Stimulated activated CD4-positive, alpha-beta T cell treated with anti-CD3 and anti-CD28 coated beads, Interleukin-2, amount 100 ng/mL, for 4 hours (primary cell): ENCODE results near the gene ROCK2.
"Not testable (repeated sequence)": the region's sequence is repeated elsewhere in the genome, so short reads cannot be mapped to it uniquely, and the experiment has no call there.

Experiments
- DNase-seq: peaks from one replicate; pipeline ENCODE4 v3.0.0-alpha.2; 2020; ENCODE audit warnings: low read depth

ROCK2 gene

DNA sequence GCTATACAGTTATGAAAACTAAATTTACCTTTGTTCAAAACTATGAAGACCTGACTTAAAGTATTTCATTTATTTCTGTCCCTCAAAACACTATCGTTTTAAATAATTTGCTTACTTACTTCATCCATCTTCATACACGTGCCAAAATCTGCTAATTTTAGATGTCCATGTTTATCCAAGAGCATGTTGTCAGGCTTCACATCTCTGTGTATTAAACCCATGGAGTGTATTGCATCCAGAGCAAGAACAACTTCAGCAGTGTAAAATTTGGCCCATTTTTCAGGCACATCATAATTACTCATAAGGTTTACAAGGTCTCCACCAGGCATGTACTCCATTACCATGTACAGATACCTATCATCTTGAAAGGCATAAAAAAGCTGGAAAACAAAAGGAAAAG lies 108.9 kb downstream of the ROCK2 start:
- no peak for DNase-seq

DNA sequence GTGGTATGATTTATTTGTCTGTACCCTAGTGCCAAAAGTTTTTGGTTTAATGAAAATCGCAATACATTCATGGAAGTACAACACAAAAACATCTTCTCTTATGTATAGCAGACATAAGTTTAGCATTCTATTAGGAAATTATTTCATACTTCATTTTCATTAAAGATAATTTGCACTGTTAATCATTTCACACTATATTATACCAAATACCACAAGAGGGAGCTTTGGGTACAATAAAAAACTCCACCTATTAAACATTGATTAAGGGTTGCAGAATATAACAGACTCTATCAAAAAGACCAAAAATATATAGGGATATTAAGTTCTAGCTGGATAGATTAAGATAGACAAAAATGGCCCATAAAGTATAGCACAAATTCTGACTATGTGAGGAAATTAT lies 110.1 kb downstream of the ROCK2 start:
- no peak for DNase-seq

DNA sequence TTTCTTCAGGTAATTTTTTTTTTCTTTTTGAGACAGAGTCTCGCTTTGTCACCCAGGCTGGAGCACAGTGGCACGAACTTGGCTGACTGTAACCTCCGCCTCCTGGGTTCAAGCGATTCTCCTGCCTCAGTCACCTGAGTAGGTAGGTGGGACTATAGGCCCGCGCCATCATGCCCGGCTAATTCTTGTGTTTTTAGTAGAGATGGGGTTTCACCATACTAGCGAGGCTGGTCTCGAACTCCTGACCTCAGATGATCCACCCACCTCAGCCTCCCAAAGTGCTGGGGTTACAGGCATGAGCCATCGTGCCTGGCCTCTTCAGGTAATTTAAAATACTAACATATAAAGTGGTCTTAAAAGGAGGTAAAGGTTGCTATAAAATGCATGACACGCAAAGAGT lies 113.2 kb downstream of the ROCK2 start:
- not testable (repeated sequence) for DNase-seq

DNA sequence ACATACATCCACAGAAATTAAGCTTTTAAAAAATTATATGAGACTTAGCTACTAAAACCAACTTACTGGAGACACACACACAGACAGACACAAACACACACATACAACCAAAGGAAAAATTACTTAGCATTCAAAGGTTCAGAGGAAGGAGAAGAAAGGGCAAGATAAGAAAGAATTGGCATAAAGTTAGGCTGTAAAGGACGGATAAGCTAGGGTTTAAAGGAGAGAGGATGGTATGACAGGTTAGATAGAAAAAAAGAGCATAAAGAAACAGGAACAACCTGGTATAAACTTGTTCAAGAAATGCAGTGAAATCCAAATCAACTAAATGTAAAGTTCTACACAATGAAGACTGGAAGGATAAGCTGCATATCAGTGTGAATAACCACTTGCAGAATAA lies 115.7 kb downstream of the ROCK2 start:
- no peak for DNase-seq

DNA sequence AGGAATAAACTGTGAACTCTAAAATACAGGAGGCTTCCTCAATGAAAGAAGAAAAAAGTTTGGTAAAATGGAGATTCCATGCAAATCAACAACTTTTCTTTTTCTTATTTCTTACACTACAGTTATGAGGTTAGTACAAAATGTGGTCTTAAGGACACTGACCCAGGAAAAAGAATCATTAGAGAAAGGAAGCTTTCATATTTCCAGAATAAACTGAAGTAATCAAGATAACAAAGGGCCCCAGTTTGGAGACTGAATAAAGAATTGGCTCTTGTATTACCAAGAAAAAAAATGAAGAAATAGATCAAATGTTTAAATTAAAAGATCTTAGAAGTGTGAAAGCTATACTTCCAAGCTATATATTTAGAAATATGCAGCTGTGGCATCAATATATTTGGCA lies 116.8 kb downstream of the ROCK2 start:
- no peak for DNase-seq

DNA sequence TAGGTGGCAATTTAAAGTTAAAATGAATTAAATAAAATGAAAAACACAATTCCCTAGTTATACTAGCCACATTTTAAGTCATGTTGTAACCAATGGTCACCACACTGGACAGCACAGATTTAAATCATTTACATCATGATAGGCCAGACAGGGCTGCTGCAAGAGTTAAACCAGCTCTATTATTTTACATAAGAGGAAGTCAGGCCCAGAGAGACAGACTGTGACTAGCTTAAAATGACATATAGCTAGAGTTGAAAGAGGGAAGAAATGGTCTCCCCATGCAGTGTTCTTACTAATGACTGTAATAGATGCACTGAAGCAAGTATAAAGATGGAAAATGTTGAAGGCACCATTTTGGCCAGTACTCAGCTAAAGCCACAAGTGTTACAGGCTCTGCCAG lies 119.5 kb downstream of the ROCK2 start:
- DNase-seq, result no peak

DNA sequence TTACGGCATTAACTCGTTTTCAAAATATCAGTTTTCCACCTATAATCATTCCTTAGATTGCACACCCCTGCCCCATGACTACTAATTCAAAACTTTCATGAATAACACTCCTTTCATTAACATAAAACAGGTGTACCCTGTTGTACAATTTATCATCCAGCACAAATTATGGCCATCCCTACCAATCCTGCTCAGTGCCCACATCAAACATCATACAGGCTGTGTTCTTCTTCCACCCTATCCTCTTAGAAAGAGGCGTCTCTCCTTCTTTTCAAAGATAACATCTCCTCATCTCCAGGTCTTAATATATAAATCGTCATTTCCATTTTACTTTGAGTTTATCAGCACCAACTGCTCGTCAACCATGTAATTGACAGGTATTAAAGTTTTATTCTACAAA lies 121.6 kb downstream of the ROCK2 start:
- DNase-seq, result no peak

DNA sequence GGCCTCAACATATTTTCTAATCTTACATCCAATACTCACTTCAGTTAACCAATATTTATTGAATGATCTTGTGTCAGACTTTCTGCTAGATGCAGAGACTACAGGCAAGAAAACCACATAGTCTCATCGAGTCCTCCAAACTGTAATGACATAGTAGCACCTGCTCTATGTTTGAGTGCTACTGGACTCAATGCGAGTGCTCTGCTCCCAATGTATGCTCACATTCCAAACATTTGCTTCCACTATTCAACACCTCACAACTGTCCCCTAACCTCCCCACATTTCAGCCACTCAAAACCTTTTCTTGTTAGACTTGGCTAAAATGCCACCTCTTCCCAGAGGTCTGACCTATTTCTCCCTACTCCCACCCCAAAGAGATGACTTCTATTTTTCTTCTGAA lies 124.0 kb downstream of the ROCK2 start:
- DNase-seq, result no peak

DNA sequence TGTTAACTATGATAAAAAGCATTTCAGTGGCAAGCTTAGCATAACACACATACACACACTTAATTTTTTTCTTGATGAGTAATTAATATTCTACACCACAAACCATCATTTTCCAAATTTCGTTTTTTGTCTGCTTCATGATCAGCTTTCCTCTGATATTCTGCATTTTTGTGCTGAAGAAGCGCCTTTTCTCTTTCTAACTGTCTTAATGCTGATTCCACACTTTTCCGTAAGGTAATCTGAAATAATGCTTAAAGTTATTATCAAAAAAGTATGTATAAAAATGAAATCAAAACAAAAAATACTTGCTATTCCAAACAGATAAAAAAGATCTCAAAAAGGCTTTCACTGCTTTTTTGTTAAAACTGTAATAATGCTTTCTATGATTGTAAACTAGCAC lies 129.0 kb downstream of the ROCK2 start:
- no peak for DNase-seq

DNA sequence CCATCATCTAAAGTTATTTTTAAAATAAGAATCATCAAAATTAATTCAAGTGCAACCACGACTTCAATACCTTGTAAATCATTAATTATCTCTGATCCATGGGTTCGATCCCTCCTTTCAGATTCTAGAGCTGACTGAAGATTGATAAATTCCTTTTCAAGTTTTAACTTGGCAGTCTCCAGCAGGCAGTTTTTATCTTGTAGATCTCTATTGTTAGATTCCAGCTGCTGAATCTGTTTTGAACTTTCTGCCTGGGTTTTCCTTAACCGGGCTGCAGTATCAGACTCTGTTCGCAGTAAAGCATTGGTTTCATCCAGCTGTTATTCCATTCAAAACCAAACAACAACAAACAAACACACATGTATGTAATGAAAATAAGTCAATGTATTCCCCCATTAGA lies 129.7 kb downstream of the ROCK2 start:
- no peak for DNase-seq

DNA sequence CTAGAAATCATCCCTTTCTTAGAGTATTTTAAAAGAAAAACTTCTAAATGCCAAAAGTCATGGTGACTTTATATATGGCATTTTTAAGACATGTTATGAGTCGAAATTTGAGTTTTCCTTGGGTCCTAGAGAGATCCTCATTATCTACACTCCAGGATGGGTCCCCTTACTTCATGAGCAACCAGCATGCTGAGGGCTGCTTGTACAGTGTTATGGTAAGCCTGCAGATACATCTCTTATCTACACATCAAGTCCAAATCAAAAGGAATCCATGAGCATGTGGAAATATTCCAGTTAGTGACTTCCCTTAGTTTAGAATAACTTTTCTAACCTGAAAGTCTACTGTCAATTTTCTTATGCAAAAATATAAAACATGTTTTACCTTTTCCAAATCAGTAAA lies 130.5 kb downstream of the ROCK2 start:
- DNase-seq, result no peak

DNA sequence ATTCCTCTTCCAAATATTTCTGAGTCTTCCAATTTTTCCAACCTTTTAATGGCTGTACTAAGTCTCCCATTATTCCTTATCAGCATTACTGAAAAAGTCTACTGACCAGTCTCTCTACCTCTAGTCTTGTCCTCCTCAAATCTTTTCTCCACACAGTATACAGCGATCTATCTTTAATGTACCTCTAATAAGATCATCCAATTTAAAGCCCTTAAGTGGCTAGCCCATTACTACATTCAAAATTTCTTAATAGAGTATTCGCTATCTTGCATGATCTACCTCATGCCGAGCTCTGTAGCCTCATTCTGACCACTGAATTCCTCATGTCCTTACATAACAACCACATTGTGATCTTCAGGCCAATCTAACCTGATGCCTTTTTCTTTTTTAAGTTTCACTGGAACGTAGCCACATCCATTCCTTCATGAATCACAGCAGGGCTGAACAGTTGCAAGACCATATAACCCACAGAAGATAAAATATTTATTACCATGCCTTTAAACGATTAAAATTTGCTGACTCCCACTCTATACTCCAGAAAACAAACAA lies 131.3 kb downstream of the ROCK2 start:
- no peak for DNase-seq

DNA sequence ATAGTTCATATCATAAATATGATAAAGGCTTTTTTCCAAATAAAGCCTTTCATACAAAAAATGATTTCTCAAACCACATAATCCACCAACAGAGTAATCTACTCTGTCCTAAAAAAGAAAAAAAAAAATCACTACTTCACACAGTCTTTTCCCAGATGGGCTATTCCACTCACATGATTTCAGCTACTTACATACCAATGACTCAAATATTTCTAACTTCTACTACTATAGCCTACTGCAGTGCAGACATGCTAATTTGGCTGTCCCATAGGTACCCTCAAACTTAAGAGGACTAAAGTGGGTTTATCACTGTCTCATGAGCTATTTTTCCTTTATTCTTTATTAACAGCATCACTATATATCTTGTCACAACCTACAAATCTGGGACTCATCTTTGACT lies 131.8 kb downstream of the ROCK2 start:
- no peak for DNase-seq

DNA sequence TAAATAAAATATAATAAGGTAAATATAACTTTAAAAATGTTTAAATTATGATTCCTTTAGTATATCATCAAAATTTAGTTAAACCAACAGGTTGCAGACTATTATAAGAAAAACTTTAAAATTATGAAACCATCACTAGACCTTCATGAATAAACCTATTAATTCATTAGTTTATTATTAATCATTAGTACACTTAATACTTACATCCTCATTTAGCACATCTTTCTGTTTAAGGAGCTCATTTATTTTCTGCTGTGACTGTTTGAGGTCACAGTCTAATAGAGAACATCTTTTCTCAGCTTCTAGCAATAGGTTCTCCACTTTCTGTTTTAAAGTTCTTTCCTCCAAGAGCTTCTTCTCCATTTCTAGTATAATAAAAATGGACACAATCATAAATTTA lies 136.4 kb downstream of the ROCK2 start:
- DNase-seq, result no peak

DNA sequence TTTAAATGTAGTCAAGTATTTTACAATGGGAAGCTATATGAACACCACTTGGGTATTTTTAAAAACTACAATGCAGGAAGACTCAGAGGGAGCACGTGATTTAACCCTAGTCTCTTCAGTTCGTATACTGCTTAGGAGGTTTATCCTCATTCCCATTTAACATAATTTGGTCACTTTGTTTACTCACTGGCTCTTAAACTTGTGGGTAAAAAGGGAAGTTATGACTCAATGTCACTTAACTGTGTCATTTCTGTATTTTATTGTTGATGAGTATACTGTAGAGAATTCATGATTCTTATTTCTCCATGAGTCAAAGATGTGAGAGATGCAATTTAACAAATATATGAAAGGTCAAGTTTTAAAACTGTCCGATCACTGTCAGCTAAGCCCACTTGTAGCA lies 141.0 kb downstream of the ROCK2 start:
- DNase-seq, result no peak

DNA sequence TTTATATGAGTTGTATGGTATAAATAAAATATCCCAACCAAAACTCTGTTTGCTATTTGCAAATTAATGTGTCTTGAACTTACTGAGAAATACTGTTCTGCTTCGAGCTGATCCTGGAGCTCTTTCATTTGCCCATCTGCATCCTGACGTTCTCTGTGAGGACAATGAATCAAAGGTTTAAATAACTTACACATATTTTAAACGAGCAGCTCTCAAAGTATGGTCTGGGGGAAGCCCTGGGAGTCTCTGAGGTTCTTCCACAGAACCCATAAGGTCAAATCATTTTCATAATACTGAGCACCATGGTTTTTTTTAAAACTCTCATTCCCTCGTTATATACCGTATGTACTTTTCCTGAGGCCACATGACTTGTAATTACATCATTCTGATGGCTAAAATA lies 142.5 kb downstream of the ROCK2 start:
- DNase-seq, result no peak

DNA sequence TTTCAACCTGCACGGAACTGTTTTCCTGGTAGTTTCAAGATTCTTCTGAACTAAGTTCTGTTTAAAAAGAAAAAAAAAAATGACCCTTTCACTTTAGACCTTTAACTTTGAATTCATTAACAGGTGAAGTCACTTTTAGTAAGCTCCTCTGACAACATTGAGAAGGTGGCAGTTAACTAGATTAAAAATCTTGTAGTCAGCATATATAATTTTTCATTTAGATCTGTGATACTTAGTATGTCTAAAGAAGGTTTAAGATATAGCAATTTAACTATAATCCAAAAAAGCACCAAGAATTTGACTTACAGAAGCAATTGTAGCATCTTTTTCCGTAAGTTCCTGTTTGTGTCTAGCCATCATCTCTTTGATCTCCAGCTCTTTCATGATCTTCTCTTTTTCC lies 143.8 kb downstream of the ROCK2 start:
- no peak for DNase-seq

DNA sequence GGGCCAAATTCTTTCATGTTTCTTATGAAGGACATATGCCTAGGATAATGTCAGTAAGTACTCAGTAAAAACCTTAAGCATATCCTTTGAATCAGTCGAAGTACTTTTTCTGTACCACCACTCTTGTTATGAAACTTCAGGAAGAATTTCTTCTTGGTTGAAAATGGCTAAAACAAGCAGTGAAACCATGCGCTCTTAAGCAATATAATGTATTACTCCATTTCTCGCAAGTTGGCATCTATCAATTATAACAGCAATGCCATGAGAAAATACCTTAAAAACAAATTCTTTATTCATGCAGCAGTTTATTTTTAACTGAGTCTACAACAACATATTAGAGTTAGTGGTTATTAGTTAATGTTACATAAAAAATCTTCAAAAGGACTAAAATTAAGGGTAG lies 148.2 kb downstream of the ROCK2 start:
- DNase-seq, result no peak

DNA sequence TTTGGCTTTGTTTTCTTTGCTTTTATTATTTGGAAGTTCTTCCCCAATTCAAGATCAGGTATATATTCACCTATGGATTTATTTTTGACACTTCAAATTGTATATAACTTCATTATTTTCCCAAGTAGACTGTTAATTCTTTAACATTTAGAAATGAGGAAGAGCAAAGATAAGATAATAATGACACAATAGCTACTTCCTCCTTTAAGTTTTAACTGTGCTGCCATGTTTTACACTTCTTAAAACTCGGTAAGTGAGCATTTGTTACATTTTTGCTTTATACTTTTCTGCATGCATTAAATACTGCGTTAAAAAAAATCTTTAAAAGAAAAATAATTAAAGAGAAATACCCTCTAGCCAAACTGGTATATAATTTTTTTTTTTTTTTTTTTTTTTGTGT lies 156.7 kb downstream of the ROCK2 start:
- DNase-seq, result no peak

DNA sequence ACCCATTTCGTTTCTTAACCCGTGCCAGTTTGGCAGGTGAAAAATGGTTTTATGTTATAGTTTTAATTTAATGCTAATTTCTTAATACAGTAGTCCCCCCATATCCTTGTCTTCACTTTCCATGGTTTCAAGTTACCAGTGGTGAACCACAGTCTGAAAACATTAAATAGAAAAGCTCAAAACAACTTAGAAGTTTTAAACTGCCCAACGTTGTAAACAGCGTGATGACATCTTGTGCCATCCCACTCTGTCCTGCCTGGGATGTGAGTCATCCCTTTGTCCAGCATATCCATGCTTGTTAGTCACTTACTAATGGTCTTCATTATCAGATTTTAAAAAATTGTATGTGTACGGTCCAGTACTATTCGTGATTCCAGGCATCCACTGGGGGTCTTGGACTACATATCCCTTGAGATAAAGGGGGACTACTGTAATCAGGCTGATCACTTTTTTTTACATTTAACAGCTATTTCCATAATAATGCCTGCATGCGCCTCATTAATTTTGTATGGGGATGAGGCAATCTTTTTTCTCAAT lies 157.3 kb downstream of the ROCK2 start:
- no peak for DNase-seq

DNA sequence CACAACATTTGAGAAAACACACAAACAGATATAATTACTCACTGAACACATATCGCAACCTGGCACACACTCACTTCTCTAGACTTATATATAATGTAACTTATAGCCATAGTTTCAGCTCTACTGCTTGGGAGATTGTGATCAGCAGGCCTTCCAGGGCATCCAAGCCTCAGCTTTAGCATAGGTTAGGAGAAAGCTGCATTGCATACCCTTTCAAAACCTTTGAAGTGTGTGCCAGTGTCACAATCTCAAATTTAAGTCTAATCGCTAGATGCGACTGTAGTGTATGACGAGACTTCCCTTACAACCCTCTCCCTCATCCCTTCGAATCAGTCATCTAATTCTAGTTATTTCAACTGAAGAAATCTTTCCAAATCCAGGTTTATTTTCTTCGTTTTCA lies 158.3 kb downstream of the ROCK2 start:
- DNase-seq, result no peak

DNA sequence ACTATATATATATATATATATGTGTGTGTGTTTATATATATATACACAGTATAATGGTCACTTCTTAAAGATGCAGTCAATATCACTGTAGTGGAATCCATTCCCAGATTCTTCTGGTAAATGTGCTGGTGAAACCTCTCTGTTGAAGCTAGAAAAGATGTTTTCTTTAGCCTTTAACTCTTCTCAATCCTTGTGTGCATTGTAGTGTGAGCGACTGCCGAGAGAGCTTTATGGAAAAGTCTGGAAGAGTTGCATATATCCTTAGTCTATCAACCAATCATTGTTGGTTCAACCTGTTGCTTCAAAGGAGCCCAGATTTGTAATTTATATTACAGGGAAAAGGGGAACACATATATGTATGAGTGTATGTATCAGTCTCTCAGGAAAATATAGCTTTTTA lies 161.5 kb downstream of the ROCK2 start:
- no peak for DNase-seq

DNA sequence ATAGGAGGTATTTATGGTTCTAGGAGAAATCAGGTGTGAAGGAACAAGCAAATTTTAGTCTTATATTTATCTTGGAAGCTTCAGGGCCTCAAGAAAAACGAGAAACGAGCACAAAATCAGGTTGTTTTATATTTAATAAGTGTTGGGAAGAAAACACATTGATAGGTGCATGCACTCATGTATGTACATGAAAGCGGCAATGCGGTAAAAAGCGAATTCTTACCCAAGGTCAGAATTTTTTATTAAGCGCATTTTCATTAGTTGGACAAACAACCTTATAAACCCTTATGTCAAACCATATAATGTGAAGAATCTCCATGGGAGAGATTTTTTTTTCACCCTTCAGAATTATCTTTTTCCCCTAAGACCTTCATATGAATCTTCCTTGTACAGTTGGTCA lies 163.8 kb downstream of the ROCK2 start:
- no peak for DNase-seq

DNA sequence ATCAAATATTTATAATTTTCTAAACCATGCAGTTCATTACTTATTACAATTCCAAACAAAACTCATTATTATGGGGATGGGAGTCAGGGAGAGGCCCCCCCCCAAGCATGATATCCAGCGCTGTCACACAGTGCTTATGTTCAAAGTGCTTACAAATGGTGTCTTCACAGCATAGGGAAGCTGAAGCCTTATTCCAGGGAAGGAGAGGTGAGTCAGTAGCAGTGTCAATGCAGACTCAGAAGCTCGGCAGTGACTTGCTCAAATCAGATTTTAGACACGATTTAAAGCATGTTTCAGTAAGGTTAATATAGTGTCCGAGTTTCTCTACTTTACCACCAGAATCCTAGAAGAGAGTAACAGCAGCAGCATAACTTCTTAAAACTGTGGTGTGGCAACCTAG lies 164.5 kb downstream of the ROCK2 start:
- no peak for DNase-seq

DNA sequence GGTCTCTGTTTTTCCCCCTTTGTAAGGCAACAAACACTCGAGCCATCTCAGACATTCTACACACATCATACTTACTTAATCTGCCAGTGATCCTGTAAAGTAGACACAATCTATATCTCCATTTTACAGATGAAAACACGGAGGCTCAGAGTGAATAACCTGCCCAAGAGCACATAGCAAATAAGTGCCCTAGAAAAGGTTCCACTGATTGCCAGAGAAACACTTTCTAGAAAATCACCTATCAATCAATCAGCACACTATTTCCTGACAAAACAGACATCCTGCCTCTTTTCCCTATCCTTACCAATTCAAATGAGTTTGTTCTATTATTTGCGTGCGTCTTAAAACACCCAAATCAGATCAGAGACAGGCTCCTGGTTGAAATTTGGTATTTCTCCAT lies 165.2 kb downstream of the ROCK2 start:
- no peak for DNase-seq
